Parathyroid adenoma (tissue), 2 donors: ENCODE measurements around the gene C5orf15.
A peak's percentile ranks its signal among the peaks of the same experiment; 100 is the strongest.
"Not testable (repeated sequence)": the region's sequence is repeated elsewhere in the genome, so short reads cannot be mapped to it uniquely, and the experiment has no call there.

ENCODE experiments used
- H2AFZ ChIP-seq: fragments of 300-600 bp; sonication (generic); one replicate; pipeline ENCODE4 v1.7.0; 2017; ENCODE audit warnings: antibody characterized with exemption, mild to moderate bottlenecking
- H3K27ac ChIP-seq: fragments of 300-600 bp; sonication (generic); one replicate; pipeline ENCODE4 v1.7.0; 2017
- H3K27me3 ChIP-seq: fragments of 300-600 bp; sonication (generic); one replicate; pipeline ENCODE4 v1.7.0; 2017; ENCODE audit warnings: low read length; ENCODE audit not compliant: control insufficient read depth, insufficient read depth
- H3K36me3 ChIP-seq: fragments of 300-600 bp; sonication (generic); one replicate; pipeline ENCODE4 v1.7.0; 2017; ENCODE audit warnings: low read length; ENCODE audit not compliant: control insufficient read depth, insufficient read depth
- H3K4me1 ChIP-seq: fragments of 300-600 bp; sonication (generic); one replicate; pipeline ENCODE4 v1.7.0; 2017; ENCODE audit warnings: control low read depth
- H3K4me2 ChIP-seq: fragments of 300-600 bp; sonication (generic); one replicate; pipeline ENCODE4 v1.7.0; 2017; ENCODE audit warnings: low read length
- H3K4me3 ChIP-seq: fragments of 300-600 bp; sonication (generic); one replicate; pipeline ENCODE4 v1.7.0; 2017; ENCODE audit warnings: low read depth, low read length
- H3K79me2 ChIP-seq: fragments of 300-600 bp; sonication (generic); one replicate; pipeline ENCODE4 v1.7.0; 2017; ENCODE audit warnings: control low read depth
- H3K9ac ChIP-seq: fragments of 300-600 bp; sonication (generic); one replicate; pipeline ENCODE4 v1.7.0; 2017; ENCODE audit warnings: mild to moderate bottlenecking
- H3K9me3 ChIP-seq: fragments of 300-600 bp; sonication (generic); one replicate; pipeline ENCODE4 v1.7.0; 2017; ENCODE audit warnings: low read length; ENCODE audit not compliant: control insufficient read depth
- CTCF ChIP-seq: fragments of 300-600 bp; sonication (generic); IDR thresholded peaks from one replicate; pipeline ENCODE4 v1.7.0; 2017; ENCODE audit warnings: antibody characterized with exemption, mild to moderate bottlenecking
- donor health status: primary hyperparathyroidism.

C5orf15 gene

GRCh38 chr5:133957591-133957990, 10.8 kb downstream of the C5orf15 start:
- no peak overlapping the region for H3K4me2 ChIP-seq
- H3K9me3 ChIP-seq = no peaks in the 10 kb centered on the region

GRCh38 chr5:133957080-133957479, 11.3 kb downstream of the C5orf15 start:
- Histone ChIP-seq H3K27ac (no peak overlapping the region), H3K36me3 (no peaks in the 10 kb centered on the region)

More at GRCh38 chr5:133957591-133957990, 10.8 kb downstream of the C5orf15 start:
- H3K27me3 ChIP-seq = no peaks in the 10 kb centered on the region
- H3K4me1 ChIP-seq = peaks cover 5% of the 10 kb centered on the region
- no peak for TF ChIP-seq CTCF
- no peak overlapping the region for H2AFZ ChIP-seq
- no peak overlapping the region for H3K27ac ChIP-seq
- H3K4me3 ChIP-seq = no peak overlapping the region
- H3K79me2 ChIP-seq = no peaks in the 10 kb centered on the region
- no peaks in the 10 kb centered on the region for H3K36me3 ChIP-seq
- H3K9ac ChIP-seq = no peak overlapping the region

GRCh38 chr5:133956196-133956595, 12.2 kb downstream of the C5orf15 start:
- H3K79me2 ChIP-seq, H3K4me2 ChIP-seq, H3K9ac ChIP-seq, H3K36me3 ChIP-seq, H3K27ac ChIP-seq, H3K4me3 ChIP-seq, H3K4me1 ChIP-seq, H3K27me3 ChIP-seq, H3K9me3 ChIP-seq, H2AFZ ChIP-seq: not testable (repeated sequence)

More at GRCh38 chr5:133957080-133957479, 11.3 kb downstream of the C5orf15 start:
- Histone ChIP-seq H3K9ac (no peak overlapping the region), H3K79me2 (no peaks in the 10 kb centered on the region), H3K4me3 (no peak overlapping the region), H3K4me2 (no peak overlapping the region), H3K27me3 (no peaks in the 10 kb centered on the region), H3K4me1 (no peaks in the 10 kb centered on the region), H2AFZ (no peak overlapping the region), H3K9me3 (no peaks in the 10 kb centered on the region)
- TF ChIP-seq CTCF = no peak

- H2AFZ ChIP-seq = no peak overlapping the region
- H3K9ac ChIP-seq = no peak overlapping the region
- no peak overlapping the region for H3K4me3 ChIP-seq
- H3K36me3 ChIP-seq = no peaks in the 10 kb centered on the region
- no peak overlapping the region for H3K27ac ChIP-seq
- H3K27me3 ChIP-seq = no peaks in the 10 kb centered on the region
- H3K4me2 ChIP-seq = no peak overlapping the region
- H3K4me1 ChIP-seq = no peaks in the 10 kb centered on the region
- TF ChIP-seq CTCF = no peak
- no peaks in the 10 kb centered on the region for H3K9me3 ChIP-seq
- H3K79me2 ChIP-seq = no peaks in the 10 kb centered on the region
These were observed 14.8 kb downstream of the C5orf15 start for GRCh38 chr5:133953568-133954145.

GRCh38 chr5:133952729-133953567, 15.5 kb downstream of the C5orf15 start:
- Histone ChIP-seq H3K79me2 (no peaks in the 10 kb centered on the region), H3K27ac (peak overlapping the region; percentile 8), H3K4me1 (no peaks in the 10 kb centered on the region), H3K4me2 (no peak overlapping the region), H3K36me3 (no peaks in the 10 kb centered on the region), H3K9me3 (no peaks in the 10 kb centered on the region), H2AFZ (no peak overlapping the region), H3K27me3 (no peaks in the 10 kb centered on the region), H3K4me3 (no peak overlapping the region), H3K9ac (no peak overlapping the region)
- TF ChIP-seq CTCF = no peak
